ENCODE results near the gene PHYHIPL. TPM values are rescaled to one million over a fixed set of nuclear protein-coding genes. Genes with fewer than 3 reads are reported as not detected.

PHYHIPL gene
- total RNA-seq, 2 donors from 2014 or later, result 0.44 to 0.68 TPM

DNA sequence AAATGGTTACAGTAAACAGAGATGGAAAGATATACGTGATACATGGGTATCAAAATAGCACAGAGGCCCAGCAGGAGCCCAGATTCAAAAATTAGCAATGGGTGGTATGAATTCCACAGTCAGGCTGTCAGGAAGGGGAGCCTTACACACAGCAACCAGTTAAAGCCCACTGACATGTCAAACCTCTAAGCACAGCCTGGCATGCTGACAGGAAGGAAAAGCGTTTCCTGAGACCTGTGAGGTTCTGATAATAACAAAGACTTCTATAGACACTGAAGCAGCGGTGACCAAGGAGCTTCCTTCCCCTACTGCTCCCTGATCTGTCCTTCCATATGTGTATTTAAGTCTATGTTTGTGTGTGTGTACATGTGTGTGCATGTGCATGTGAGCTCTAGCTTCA is 89.9 kb downstream of the PHYHIPL start:
- no peak overlapping the region for H3K4me3 Mint-ChIP-seq
- no peaks in the 10 kb centered on the region for H3K4me1 ChIP-seq (ENCODE audit: control insufficient read depth, insufficient read depth, low read length)

DNA sequence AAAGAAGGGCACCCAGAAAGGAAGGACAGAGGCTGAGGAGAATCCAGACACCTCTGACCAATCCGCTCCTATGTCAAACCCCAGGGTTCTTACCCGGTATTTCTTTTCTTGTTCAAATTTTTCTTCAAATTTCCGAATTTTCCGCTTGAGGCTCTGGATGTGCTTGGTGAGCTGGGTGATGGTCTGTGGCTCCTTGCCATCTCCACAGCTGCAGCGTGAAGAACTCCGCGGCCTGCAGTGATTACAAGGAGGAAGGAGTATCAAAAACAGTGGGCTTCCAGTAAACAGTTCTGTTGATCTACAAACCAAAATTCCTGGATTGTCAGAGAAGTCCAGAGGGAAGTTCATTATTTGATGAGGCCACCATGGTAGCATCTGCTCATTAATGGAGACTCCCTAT is 92.0 kb downstream of the PHYHIPL start:
- no peaks in the 10 kb centered on the region for H3K9me3 ChIP-seq (ENCODE audit: control insufficient read depth, low read length)
- DNase-seq, result no peak
- H3K4me3 Mint-ChIP-seq, result no peak overlapping the region
- TF ChIP-seq, protein P1, sequence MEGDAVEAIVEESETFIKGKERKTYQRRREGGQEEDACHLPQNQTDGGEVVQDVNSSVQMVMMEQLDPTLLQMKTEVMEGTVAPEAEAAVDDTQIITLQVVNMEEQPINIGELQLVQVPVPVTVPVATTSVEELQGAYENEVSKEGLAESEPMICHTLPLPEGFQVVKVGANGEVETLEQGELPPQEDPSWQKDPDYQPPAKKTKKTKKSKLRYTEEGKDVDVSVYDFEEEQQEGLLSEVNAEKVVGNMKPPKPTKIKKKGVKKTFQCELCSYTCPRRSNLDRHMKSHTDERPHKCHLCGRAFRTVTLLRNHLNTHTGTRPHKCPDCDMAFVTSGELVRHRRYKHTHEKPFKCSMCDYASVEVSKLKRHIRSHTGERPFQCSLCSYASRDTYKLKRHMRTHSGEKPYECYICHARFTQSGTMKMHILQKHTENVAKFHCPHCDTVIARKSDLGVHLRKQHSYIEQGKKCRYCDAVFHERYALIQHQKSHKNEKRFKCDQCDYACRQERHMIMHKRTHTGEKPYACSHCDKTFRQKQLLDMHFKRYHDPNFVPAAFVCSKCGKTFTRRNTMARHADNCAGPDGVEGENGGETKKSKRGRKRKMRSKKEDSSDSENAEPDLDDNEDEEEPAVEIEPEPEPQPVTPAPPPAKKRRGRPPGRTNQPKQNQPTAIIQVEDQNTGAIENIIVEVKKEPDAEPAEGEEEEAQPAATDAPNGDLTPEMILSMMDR (conservative IDR thresholded peaks at IDR 0.05), result no peak
- no peaks in the 10 kb centered on the region for H3K4me1 Mint-ChIP-seq
- H3K27me3 ChIP-seq (ENCODE audit: control insufficient read depth, insufficient read depth, low read length, poor library complexity, severe bottlenecking), result no peaks in the 10 kb centered on the region
- no peaks in the 10 kb centered on the region for H3K27me3 Mint-ChIP-seq (ENCODE audit: insufficient read depth)
- peaks cover 39% of the 10 kb centered on the region for H3K36me3 ChIP-seq (ENCODE audit: control insufficient read depth, insufficient read depth, low read length)
- H3K4me1 ChIP-seq (ENCODE audit: control insufficient read depth, insufficient read depth, low read length), result no peaks in the 10 kb centered on the region
- no peak overlapping the region for H3K27ac ChIP-seq (ENCODE audit: low read depth, low read length)
- H3K9ac ChIP-seq (ENCODE audit: extremely low read depth, low read length, poor library complexity, severe bottlenecking), result no peak overlapping the region
- H3K9me3 Mint-ChIP-seq, result no peaks in the 10 kb centered on the region
- H3K4me3 ChIP-seq (ENCODE audit: low read length), result no peak overlapping the region
- H3K36me3 Mint-ChIP-seq (ENCODE audit: low read depth), result no peaks in the 10 kb centered on the region
- no peak overlapping the region for H3K27ac Mint-ChIP-seq
- WGBS, 2 experiments (ENCODE audit: insufficient coverage in 1 of 2, insufficient read length in 1 of 2), result 93 to 96% methylated on average over 6 to 7 of the region's 7 CpGs

More for the DNA sequence above, 89.9 kb downstream of the PHYHIPL start:
- WGBS, 2 experiments (ENCODE audit: insufficient coverage in 1 of 2, insufficient read length in 1 of 2), result 82 to 86% methylated on average over 1 to 3 of the region's 3 CpGs
- no peak for DNase-seq
- TF ChIP-seq, protein P1 (conservative IDR thresholded peaks at IDR 0.05), result no peak
- no peaks in the 10 kb centered on the region for H3K9me3 ChIP-seq (ENCODE audit: control insufficient read depth, low read length)
- H3K36me3 ChIP-seq (ENCODE audit: control insufficient read depth, insufficient read depth, low read length), result peaks cover 51% of the 10 kb centered on the region
- Mint-ChIP-seq H3K27me3 (ENCODE audit: insufficient read depth) (no peaks in the 10 kb centered on the region), H3K27ac (no peak overlapping the region), H3K9me3 (no peaks in the 10 kb centered on the region), H3K36me3 (ENCODE audit: low read depth) (no peaks in the 10 kb centered on the region), H3K4me1 (no peaks in the 10 kb centered on the region)
- H3K27ac ChIP-seq (ENCODE audit: low read depth, low read length), result no peak overlapping the region
- H3K9ac ChIP-seq (ENCODE audit: extremely low read depth, low read length, poor library complexity, severe bottlenecking), result no peak overlapping the region
- no peaks in the 10 kb centered on the region for H3K27me3 ChIP-seq (ENCODE audit: control insufficient read depth, insufficient read depth, low read length, poor library complexity, severe bottlenecking)
- H3K4me3 ChIP-seq (ENCODE audit: low read length), result no peak overlapping the region

DNA sequence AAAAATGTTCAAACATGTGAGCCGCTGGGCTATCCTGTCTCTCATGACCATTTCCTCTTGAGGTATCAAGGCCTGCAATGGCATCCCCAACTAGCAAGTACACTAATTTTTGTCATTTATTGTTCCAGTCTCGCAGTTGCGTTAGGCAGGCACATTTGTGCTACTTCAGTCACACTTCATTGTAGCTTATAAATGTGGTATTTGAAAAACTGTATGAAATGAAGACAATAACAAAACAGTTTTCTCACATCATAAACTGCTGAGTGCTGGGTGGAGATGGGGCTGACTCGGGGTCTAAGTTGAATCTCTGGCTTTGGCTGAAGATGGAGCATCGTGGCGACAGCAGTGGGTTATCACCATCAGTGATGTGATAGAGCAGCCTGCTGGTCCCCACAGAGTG is 93.2 kb downstream of the PHYHIPL start:
- H3K4me1 ChIP-seq (ENCODE audit: control insufficient read depth, insufficient read depth, low read length), result no peaks in the 10 kb centered on the region
- peaks cover 36% of the 10 kb centered on the region for H3K36me3 ChIP-seq (ENCODE audit: control insufficient read depth, insufficient read depth, low read length)
- H3K4me3 ChIP-seq (ENCODE audit: low read length), result no peak overlapping the region
- no peak for DNase-seq
- WGBS, 2 experiments (ENCODE audit: insufficient coverage in 1 of 2, insufficient read length in 1 of 2), result 95 to 96% methylated on average over 4 to 6 of the region's 6 CpGs
- H3K27me3 Mint-ChIP-seq (ENCODE audit: insufficient read depth), result no peaks in the 10 kb centered on the region
- H3K9me3 ChIP-seq (ENCODE audit: control insufficient read depth, low read length), result no peaks in the 10 kb centered on the region
- H3K27me3 ChIP-seq (ENCODE audit: control insufficient read depth, insufficient read depth, low read length, poor library complexity, severe bottlenecking), result no peaks in the 10 kb centered on the region
- TF ChIP-seq, protein P1 (conservative IDR thresholded peaks at IDR 0.05), result no peak
- H3K36me3 Mint-ChIP-seq (ENCODE audit: low read depth), result no peaks in the 10 kb centered on the region
- H3K4me3 Mint-ChIP-seq, result no peak overlapping the region
- no peak overlapping the region for H3K27ac Mint-ChIP-seq
- H3K9me3 Mint-ChIP-seq, result no peaks in the 10 kb centered on the region
- H3K9ac ChIP-seq (ENCODE audit: extremely low read depth, low read length, poor library complexity, severe bottlenecking), result no peak overlapping the region
- no peaks in the 10 kb centered on the region for H3K4me1 Mint-ChIP-seq
- H3K27ac ChIP-seq (ENCODE audit: low read depth, low read length), result no peak overlapping the region
